GM18909 (cell line): ENCODE measurements around the gene SCAMP2.

Source experiments
- ATAC-seq: cut with Tn5 transposase; IDR thresholded peaks from one replicate; pipeline ENCODE4 v1.9.1; 2021; ENCODE audit warnings: mild to moderate bottlenecking; ENCODE audit not compliant: unreplicated experiment, poor library complexity

The SCAMP2 gene

GRCh38 chr15:74800559-74801094, 72.5 kb downstream of the SCAMP2 start:
- no peak for ATAC-seq

GRCh38 chr15:74799856-74800558, 73.2 kb downstream of the SCAMP2 start:
- ATAC-seq, result peak; percentile 68

DNA sequence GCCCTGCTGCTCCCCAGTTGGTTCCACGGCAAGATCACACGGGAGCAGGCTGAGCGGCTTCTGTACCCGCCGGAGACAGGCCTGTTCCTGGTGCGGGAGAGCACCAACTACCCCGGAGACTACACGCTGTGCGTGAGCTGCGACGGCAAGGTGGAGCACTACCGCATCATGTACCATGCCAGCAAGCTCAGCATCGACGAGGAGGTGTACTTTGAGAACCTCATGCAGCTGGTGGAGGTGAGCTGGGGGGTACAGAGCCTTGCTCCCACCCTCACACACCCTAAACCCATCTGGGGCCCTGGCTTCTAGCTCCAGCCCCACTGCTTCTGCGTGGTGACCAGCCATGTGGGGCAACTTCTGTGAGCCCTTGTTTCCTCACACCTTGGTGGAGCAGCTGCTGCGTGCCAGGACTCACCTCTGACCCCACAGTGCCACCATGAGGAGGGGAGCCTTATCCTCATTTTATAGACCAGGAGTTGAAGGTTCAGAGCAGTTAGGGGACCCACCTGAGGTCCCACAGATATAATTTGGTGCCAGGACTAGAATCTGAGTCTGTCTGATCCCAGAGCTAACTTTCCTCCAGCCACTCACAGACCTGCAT, 73.8 kb downstream of the SCAMP2 start:
- ATAC-seq, result peak; percentile 7

DNA sequence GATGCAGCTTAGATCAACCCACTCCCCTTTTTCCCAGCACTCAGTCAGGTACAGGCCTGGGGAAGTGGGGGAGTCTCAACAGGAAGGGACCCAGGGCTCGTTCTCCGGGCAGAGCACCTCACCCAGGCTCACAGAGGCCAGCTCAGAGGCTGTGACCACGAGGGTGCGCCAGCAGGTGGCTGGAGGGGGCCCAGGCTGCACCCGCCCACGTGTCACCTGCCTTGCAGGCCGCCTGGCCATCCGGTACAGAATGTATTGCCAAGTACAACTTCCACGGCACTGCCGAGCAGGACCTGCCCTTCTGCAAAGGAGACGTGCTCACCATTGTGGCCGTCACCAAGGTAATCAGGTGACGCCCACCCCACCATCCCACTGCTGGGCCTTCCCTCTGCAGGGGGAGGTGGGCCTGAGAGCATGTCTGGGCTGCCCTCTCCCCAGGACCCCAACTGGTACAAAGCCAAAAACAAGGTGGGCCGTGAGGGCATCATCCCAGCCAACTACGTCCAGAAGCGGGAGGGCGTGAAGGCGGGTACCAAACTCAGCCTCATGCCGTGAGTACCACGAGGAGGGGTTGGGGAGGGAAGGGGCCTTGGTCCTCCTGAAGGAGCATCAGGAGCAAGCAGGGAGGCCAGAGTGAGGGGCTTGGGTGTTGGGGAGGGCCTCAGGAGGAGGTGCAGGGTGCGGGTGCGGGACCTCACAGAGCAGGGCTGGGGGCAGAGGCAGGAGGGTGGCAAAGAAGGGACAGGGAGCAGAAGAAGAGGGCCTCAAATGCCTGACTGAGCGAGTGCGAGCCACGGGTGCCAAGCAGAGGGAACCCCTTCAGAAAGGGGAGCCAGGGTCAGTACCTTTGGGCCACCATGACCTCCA, 74.5 kb downstream of the SCAMP2 start:
- ATAC-seq, result no peak

DNA sequence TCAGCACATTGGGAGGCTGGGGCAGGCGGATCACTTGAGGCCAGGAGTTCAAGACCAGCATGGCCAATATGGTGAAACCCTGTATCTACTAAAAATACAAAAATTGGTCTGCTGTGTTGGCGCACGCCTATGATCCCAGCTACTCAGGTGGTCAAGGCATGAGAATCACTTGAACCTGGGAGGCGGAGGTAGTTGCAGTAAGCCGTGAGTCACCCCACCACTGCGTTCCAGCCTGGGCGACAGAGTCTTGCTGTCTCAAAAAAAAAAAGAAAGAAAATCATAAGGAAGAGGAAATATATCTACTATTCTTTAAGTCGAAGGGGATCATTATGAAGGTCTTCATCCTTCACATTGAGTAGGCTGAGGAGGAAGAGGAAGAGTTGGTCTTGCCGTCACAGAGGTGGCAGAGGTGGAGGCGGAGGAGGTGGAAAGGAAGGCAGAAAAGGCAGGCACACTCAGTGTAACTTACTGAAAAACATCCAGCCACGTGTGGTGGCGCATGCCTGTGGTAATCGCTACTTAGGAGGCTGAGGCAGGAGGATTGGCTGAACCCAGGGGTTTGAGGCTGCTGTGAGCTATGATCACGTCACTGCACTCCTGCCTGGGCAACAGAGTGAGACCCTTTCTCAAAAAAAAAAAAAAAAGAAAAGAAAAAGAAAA, 77.1 kb downstream of the SCAMP2 start:
- ATAC-seq, result no peak

GRCh38 chr15:74794970-74795349, 78.2 kb downstream of the SCAMP2 start:
- no peak for ATAC-seq

DNA sequence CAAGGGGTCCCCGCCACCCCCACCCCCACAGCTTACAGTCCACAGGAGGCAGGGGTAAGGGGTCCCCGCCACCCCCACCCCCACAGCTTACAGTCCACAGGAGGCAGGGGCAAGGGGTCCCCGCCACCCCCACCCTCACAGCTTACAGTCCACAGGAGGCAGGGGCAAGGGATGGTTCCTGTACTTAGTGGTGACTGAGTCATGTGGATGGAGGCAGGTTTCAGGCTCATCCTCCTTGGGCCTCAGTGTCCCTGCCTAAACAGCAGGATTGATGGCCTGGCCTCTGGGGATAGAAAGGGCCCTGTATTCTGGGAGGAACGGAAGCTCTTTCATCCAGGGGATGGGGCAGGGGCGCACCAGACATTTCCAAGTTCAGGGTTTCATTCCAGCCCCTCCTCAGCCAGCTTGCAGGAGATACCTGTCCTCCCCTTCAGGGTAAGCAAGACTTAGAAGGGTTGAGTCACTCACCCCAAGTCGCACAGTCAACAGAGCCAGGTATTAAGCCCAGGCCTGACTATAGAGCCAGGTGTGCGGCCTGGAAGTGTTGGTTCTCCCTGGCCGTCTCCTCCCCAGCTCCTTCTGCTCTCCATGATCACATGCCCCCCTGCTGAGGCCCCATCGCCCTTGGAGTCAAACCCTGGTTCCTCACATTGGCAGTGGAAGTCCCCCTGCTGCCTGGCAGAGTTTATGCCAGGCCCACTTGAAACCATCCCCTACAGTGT, 78.8 kb downstream of the SCAMP2 start:
- ATAC-seq, result no peak
